ENCODE measurements around the gene GSN.

GSN gene

GRCh38 chr9:121294866-121295661 is 27.1 kb downstream of the GSN start:
- Mint-ChIP-seq H3K9me3 (no peaks in the 10 kb centered on the region), H3K4me1 (peaks cover 17% of the 10 kb centered on the region), H3K4me3 (no peak overlapping the region), H3K27ac (no peak overlapping the region), H3K36me3 (no peaks in the 10 kb centered on the region), H3K27me3 (no peaks in the 10 kb centered on the region)
- DNase-seq (ENCODE audit: low spot score in 2 of 2), result no peak
- no peak for ATAC-seq (ENCODE audit: low read depth)

GRCh38 chr9:121295662-121296191 is 27.8 kb downstream of the GSN start:
- DNase-seq (ENCODE audit: low spot score in 2 of 2), result no peak
- no peak overlapping the region for H3K27ac Mint-ChIP-seq
- H3K27me3 Mint-ChIP-seq, result no peaks in the 10 kb centered on the region
- H3K9me3 Mint-ChIP-seq, result no peaks in the 10 kb centered on the region
- H3K36me3 Mint-ChIP-seq, result no peaks in the 10 kb centered on the region
- H3K4me3 Mint-ChIP-seq, result no peak overlapping the region
- no peak for ATAC-seq (ENCODE audit: low read depth)
- H3K4me1 Mint-ChIP-seq, result peaks cover 23% of the 10 kb centered on the region

- Mint-ChIP-seq H3K9me3 (no peaks in the 10 kb centered on the region), H3K36me3 (no peaks in the 10 kb centered on the region), H3K4me3 (no peak overlapping the region), H3K27ac (peak overlapping the region; percentile 93), H3K4me1 (peaks cover 23% of the 10 kb centered on the region), H3K27me3 (no peaks in the 10 kb centered on the region)
- ATAC-seq (ENCODE audit: low read depth) (no peak), DNase-seq (ENCODE audit: low spot score in 2 of 2) (no peak)
These were observed 28.5 kb downstream of the GSN start for GRCh38 chr9:121296213-121297127.

- H3K9me3 Mint-ChIP-seq, result no peaks in the 10 kb centered on the region
- H3K27me3 Mint-ChIP-seq, result no peaks in the 10 kb centered on the region
- H3K27ac Mint-ChIP-seq, result peak overlapping the region; percentile 93
- DNase-seq (ENCODE audit: low spot score in 2 of 2), result no peak
- no peak for ATAC-seq (ENCODE audit: low read depth)
- peaks cover 23% of the 10 kb centered on the region for H3K4me1 Mint-ChIP-seq
- H3K36me3 Mint-ChIP-seq, result no peaks in the 10 kb centered on the region
- H3K4me3 Mint-ChIP-seq, result no peak overlapping the region
These were observed 29.4 kb downstream of the GSN start for GRCh38 chr9:121297389-121297788.

GRCh38 chr9:121298016-121298538 is 30.1 kb downstream of the GSN start:
- DNase-seq (ENCODE audit: low spot score in 2 of 2), result no peak
- Mint-ChIP-seq H3K4me3 (peak overlapping the region; percentile 81), H3K4me1 (peaks cover 23% of the 10 kb centered on the region), H3K27ac (peak overlapping the region; percentile 93), H3K27me3 (no peaks in the 10 kb centered on the region), H3K9me3 (no peaks in the 10 kb centered on the region), H3K36me3 (no peaks in the 10 kb centered on the region)
- ATAC-seq (ENCODE audit: low read depth), result no peak

GRCh38 chr9:121298689-121299466 is 30.9 kb downstream of the GSN start:
- H3K4me1 Mint-ChIP-seq, result peaks cover 23% of the 10 kb centered on the region
- DNase-seq (ENCODE audit: low spot score in 2 of 2), result peak in 1 of 2 donors; percentile 11
- H3K4me3 Mint-ChIP-seq, result peak overlapping the region; percentile 81
- H3K27ac Mint-ChIP-seq, result peak overlapping the region; percentile 93
- H3K9me3 Mint-ChIP-seq, result no peaks in the 10 kb centered on the region
- H3K36me3 Mint-ChIP-seq, result peaks cover under 1% of the 10 kb centered on the region
- no peaks in the 10 kb centered on the region for H3K27me3 Mint-ChIP-seq
- ATAC-seq (ENCODE audit: low read depth), result peak; percentile 76

- peaks cover 23% of the 10 kb centered on the region for H3K4me1 Mint-ChIP-seq
- peak overlapping the region; percentile 83 for H3K4me3 Mint-ChIP-seq
- ATAC-seq (ENCODE audit: low read depth) (peak; percentile 64), DNase-seq (ENCODE audit: low spot score in 2 of 2) (peak; percentile 31 to 51)
- H3K36me3 Mint-ChIP-seq, result peaks cover 2% of the 10 kb centered on the region
- H3K27me3 Mint-ChIP-seq, result no peaks in the 10 kb centered on the region
- peak overlapping the region; percentile 93 for H3K27ac Mint-ChIP-seq
- no peaks in the 10 kb centered on the region for H3K9me3 Mint-ChIP-seq
These were observed 31.7 kb downstream of the GSN start for GRCh38 chr9:121299467-121300282.

- H3K27me3 Mint-ChIP-seq, result no peaks in the 10 kb centered on the region
- H3K4me3 Mint-ChIP-seq, result peak overlapping the region; percentile 83
- peak overlapping the region; percentile 68 for H3K27ac Mint-ChIP-seq
- peaks cover 2% of the 10 kb centered on the region for H3K36me3 Mint-ChIP-seq
- ATAC-seq (ENCODE audit: low read depth), result no peak
- DNase-seq (ENCODE audit: low spot score in 2 of 2), result no peak
- H3K9me3 Mint-ChIP-seq, result no peaks in the 10 kb centered on the region
- peaks cover 23% of the 10 kb centered on the region for H3K4me1 Mint-ChIP-seq
These were observed 32.5 kb downstream of the GSN start for GRCh38 chr9:121300283-121301119.

GRCh38 chr9:121301881-121302286 is 33.9 kb downstream of the GSN start:
- H3K4me3 Mint-ChIP-seq, result no peak overlapping the region
- H3K4me1 Mint-ChIP-seq, result peaks cover 23% of the 10 kb centered on the region
- no peaks in the 10 kb centered on the region for H3K9me3 Mint-ChIP-seq
- H3K27me3 Mint-ChIP-seq, result no peaks in the 10 kb centered on the region
- H3K27ac Mint-ChIP-seq, result no peak overlapping the region
- no peak for DNase-seq (ENCODE audit: low spot score in 2 of 2)
- peaks cover 2% of the 10 kb centered on the region for H3K36me3 Mint-ChIP-seq
- ATAC-seq (ENCODE audit: low read depth), result no peak

GRCh38 chr9:121302341-121302740 is 34.4 kb downstream of the GSN start:
- H3K36me3 Mint-ChIP-seq, result peaks cover 2% of the 10 kb centered on the region
- no peaks in the 10 kb centered on the region for H3K9me3 Mint-ChIP-seq
- H3K4me3 Mint-ChIP-seq, result no peak overlapping the region
- H3K27ac Mint-ChIP-seq, result no peak overlapping the region
- no peaks in the 10 kb centered on the region for H3K27me3 Mint-ChIP-seq
- DNase-seq (ENCODE audit: low spot score in 2 of 2), result no peak
- no peak for ATAC-seq (ENCODE audit: low read depth)
- H3K4me1 Mint-ChIP-seq, result peaks cover 22% of the 10 kb centered on the region

GRCh38 chr9:121302786-121303185 is 34.8 kb downstream of the GSN start:
- no peak overlapping the region for H3K27ac Mint-ChIP-seq
- H3K9me3 Mint-ChIP-seq, result no peaks in the 10 kb centered on the region
- H3K4me3 Mint-ChIP-seq, result no peak overlapping the region
- no peaks in the 10 kb centered on the region for H3K27me3 Mint-ChIP-seq
- ATAC-seq (ENCODE audit: low read depth), result no peak
- DNase-seq (ENCODE audit: low spot score in 2 of 2), result no peak
- peaks cover 4% of the 10 kb centered on the region for H3K36me3 Mint-ChIP-seq
- peaks cover 18% of the 10 kb centered on the region for H3K4me1 Mint-ChIP-seq
